Muscle of leg (tissue), 11 donors: Measurements from ENCODE around the gene BMAL1. TPM values are rescaled to one million over a fixed set of nuclear protein-coding genes. Genes with fewer than 3 reads are reported as not detected.

Experiments used
- DNase-seq: peaks from one replicate; pipeline ENCODE4 v3.0.0; 2013
- H3K27ac ChIP-seq: one replicate; pipeline ENCODE4 v1.5.1; 2013; ENCODE audit warnings: mild to moderate bottlenecking, low read length, control low read depth
- H3K27me3 ChIP-seq: one replicate; pipeline ENCODE4 v1.6.1; 2013; ENCODE audit warnings: low read length; ENCODE audit not compliant: control insufficient read depth, insufficient read depth
- H3K36me3 ChIP-seq: one replicate; pipeline ENCODE4 v1.6.1; 2013; ENCODE audit warnings: low read length; ENCODE audit not compliant: control insufficient read depth, insufficient read depth
- H3K4me1 ChIP-seq: one replicate; pipeline ENCODE4 v1.6.1; 2013; ENCODE audit warnings: low read length; ENCODE audit not compliant: control insufficient read depth, insufficient read depth
- H3K4me3 ChIP-seq: one replicate; pipeline ENCODE4 v1.5.1; 2013; ENCODE audit warnings: low read length, control low read depth
- H3K9me3 ChIP-seq: replicated peaks from 2 replicates; pipeline ENCODE4 v1.6.1; 2013; ENCODE audit warnings: low read depth, low read length; ENCODE audit not compliant: control insufficient read depth
- WGBS: methylation state at CpG from one replicate; pipeline ENCODE4 v1.1.5; 2013; ENCODE audit warnings: missing lambda C conversion rate; ENCODE audit not compliant: insufficient coverage; 5-methylcytosine and 5-hydroxymethylcytosine counted together
- polyA plus RNA-seq, 8 donors: library from polyadenylated mRNA; unstranded; fragments of 120-200 nt; gene quantifications; one replicate each; pipeline versions ENCODE4 v1.2.1 to v1.2.3, GENCODE V29; 2013; ENCODE audit warnings: inconsistent platforms in 1 of 8, low replicate concordance in 1 of 8; ENCODE audit not compliant: insufficient read length in 8 of 8, insufficient read depth in 1 of 8
- total RNA-seq: library from RNA; stranded (reverse); fragments of 120-200 nt; gene quantifications from one replicate; pipeline ENCODE4 v1.2.4, GENCODE V29; 2013

BMAL1 gene
- total and polyA plus RNA-seq, 9 donors, result 5.7 to 10.6 (median 6.9) TPM

GRCh38 chr11:13288375-13289029 lies 10.9 kb downstream of the BMAL1 start:
- no peak for DNase-seq
- H3K9me3 ChIP-seq, result no peaks in the 10 kb centered on the region
- H3K36me3 ChIP-seq, result no peaks in the 10 kb centered on the region
- WGBS, result 92% methylated on average over 2 of the region's 3 CpGs
- no peaks in the 10 kb centered on the region for H3K4me1 ChIP-seq
- peaks cover 7% of the 10 kb centered on the region for H3K27me3 ChIP-seq
- H3K27ac ChIP-seq, result no peak overlapping the region
- no peak overlapping the region for H3K4me3 ChIP-seq

DNA sequence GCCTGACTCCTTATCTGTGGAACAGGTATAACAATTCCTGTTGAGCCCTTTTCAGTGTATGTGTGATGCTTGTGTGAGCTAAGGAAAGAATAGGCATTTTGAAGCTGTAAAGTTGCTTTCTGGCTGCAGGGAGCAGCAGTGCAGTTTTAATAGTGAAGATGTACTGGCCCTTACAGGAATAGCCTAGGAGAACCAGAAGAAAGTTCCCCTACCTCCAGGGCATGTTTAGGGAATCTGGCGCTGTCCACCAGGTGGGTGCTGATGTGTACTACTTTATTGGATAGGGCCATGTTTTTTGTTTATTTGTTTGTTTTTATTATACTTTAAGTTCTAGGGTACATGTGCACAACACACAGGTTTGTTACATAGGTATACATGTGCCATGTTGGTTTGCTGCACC lies 11.5 kb downstream of the BMAL1 start:
- Histone ChIP-seq H3K27ac (no peak overlapping the region), H3K27me3 (peaks cover 5% of the 10 kb centered on the region), H3K36me3 (no peaks in the 10 kb centered on the region), H3K9me3 (no peaks in the 10 kb centered on the region), H3K4me1 (no peaks in the 10 kb centered on the region), H3K4me3 (no peak overlapping the region)
- no peak for DNase-seq
- no CpG with 5 or more reads among the region's 1 CpG for WGBS

- 97% methylated on average over 3 of the region's 5 CpGs for WGBS
- no peaks in the 10 kb centered on the region for H3K4me1 ChIP-seq
Observed at GRCh38 chr11:13290221-13290980, 12.8 kb downstream of the BMAL1 start.

DNA sequence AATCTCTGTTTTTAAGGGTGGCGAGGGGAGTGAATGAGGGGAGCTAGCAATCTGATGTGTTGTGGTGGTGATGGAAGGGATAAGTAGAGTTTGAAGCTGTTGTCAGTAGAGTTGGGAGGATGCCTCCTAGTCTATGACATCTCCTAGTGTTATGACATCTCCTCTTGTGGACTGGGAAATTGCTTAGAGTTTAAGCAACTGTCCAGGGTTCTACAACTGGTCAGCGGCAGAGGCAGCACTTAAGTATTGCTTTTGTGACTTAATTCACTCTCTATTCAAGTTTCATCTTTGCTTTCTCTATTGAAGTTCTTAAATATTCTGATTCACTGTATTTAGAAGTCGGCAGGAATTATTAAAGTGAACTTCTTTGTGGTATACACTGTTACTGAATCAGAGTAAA lies 13.8 kb downstream of the BMAL1 start:
- WGBS, result 70% methylated on average over 1 of the region's 3 CpGs
- Histone ChIP-seq H3K36me3 (no peaks in the 10 kb centered on the region), H3K27ac (no peak overlapping the region), H3K4me1 (no peaks in the 10 kb centered on the region), H3K27me3 (peaks cover 2% of the 10 kb centered on the region), H3K4me3 (no peak overlapping the region), H3K9me3 (no peaks in the 10 kb centered on the region)
- no peak for DNase-seq

More at GRCh38 chr11:13290221-13290980, 12.8 kb downstream of the BMAL1 start:
- Histone ChIP-seq H3K9me3 (no peaks in the 10 kb centered on the region), H3K36me3 (no peaks in the 10 kb centered on the region), H3K27ac (no peak overlapping the region), H3K4me3 (no peak overlapping the region), H3K27me3 (peaks cover 2% of the 10 kb centered on the region)
- no peak for DNase-seq

- peaks cover 2% of the 10 kb centered on the region for H3K27me3 ChIP-seq
- H3K27ac ChIP-seq, result no peak overlapping the region
- WGBS, result 75% methylated on average over 2 of the region's 3 CpGs
- no peaks in the 10 kb centered on the region for H3K36me3 ChIP-seq
- no peak overlapping the region for H3K4me3 ChIP-seq
- no peak for DNase-seq
- H3K9me3 ChIP-seq, result no peaks in the 10 kb centered on the region
- no peaks in the 10 kb centered on the region for H3K4me1 ChIP-seq
Observed at GRCh38 chr11:13291800-13292199, 14.2 kb downstream of the BMAL1 start.

DNA sequence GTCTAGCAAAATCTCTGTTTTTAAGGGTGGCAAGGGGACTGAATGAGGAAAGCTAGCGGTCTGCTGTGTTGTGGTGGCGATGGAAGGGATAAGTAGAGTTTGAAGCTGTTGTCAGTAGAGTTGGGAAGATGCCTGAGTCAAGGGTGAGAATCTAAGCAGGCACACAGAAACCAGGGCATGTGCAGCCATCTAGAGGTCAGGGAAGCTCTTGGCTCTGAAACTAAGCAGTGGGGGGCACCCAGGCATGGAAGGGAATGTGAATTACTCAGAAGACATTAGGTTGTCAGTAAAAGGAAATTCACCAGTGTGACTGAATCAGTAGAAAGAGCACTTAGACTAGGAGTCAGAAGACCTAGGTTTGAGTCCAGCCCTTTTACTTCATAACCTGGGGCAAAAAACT lies 15.4 kb downstream of the BMAL1 start:
- Histone ChIP-seq H3K27ac (no peak overlapping the region), H3K4me1 (no peaks in the 10 kb centered on the region), H3K36me3 (no peaks in the 10 kb centered on the region), H3K27me3 (peaks cover 2% of the 10 kb centered on the region), H3K9me3 (no peaks in the 10 kb centered on the region), H3K4me3 (no peak overlapping the region)
- 100% methylated on average over 2 of the region's 2 CpGs for WGBS
- no peak for DNase-seq

GRCh38 chr11:13294178-13294577 lies 16.6 kb downstream of the BMAL1 start:
- no peaks in the 10 kb centered on the region for H3K36me3 ChIP-seq
- H3K27me3 ChIP-seq, result peaks cover 2% of the 10 kb centered on the region
- no peak overlapping the region for H3K4me3 ChIP-seq
- no peaks in the 10 kb centered on the region for H3K9me3 ChIP-seq
- H3K4me1 ChIP-seq, result no peaks in the 10 kb centered on the region
- no peak overlapping the region for H3K27ac ChIP-seq
- WGBS, result no CpG with 5 or more reads among the region's 4 CpGs
- no peak for DNase-seq

DNA sequence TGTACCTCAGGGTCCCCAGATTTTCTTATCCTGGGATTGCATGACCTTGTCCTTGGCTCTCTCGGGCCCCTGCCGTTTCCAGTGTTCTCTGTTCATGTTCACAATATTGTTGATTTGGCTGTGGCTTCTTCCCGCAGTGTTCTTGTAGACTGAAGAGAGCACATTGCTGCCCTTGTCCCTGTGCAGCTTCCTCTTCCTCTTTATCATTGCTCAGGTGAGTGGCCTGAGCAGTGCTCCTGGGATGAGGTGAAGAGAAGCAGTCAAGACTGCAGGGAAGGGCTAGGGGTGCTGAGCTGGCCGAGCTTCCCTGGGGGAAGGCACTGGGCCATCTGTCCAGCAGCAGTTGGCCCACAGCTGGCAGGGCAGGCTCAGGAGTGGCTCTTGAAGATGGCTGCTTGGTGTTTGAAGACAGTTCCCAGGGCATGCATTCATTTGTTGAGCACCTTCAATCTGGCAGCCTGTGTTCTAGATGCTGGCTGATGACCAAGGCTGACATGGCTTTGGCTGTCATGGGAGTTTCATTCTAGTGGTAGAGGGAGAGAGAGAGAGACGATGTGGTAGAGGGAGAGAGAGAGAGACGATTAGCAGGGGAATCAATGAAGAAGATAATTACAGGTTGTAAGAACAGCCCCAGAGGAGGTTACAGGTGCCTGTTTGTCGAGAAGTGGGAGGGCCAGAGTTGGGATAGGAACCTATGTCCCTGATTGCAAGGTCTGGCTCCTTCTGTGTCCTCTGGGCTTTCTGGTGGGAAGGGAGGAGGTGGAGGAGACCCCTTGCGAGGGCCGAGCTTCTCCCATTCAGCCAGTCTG lies 17.4 kb downstream of the BMAL1 start:
- no peaks in the 10 kb centered on the region for H3K9me3 ChIP-seq
- no peak overlapping the region for H3K27ac ChIP-seq
- H3K4me1 ChIP-seq, result no peaks in the 10 kb centered on the region
- no peaks in the 10 kb centered on the region for H3K36me3 ChIP-seq
- peaks cover 2% of the 10 kb centered on the region for H3K27me3 ChIP-seq
- DNase-seq, result no peak
- WGBS, result 72% methylated on average over 8 of the region's 9 CpGs
- no peak overlapping the region for H3K4me3 ChIP-seq

GRCh38 chr11:13297308-13297916 lies 19.8 kb downstream of the BMAL1 start:
- no peaks in the 10 kb centered on the region for H3K4me1 ChIP-seq
- no peaks in the 10 kb centered on the region for H3K36me3 ChIP-seq
- H3K9me3 ChIP-seq, result no peaks in the 10 kb centered on the region
- peaks cover 2% of the 10 kb centered on the region for H3K27me3 ChIP-seq
- DNase-seq, result no peak
- WGBS, result 85% methylated on average over 4 of the region's 5 CpGs
- H3K4me3 ChIP-seq, result no peak overlapping the region
- no peak overlapping the region for H3K27ac ChIP-seq

- 61% methylated on average over 5 of the region's 5 CpGs for WGBS
Observed at GRCh38 chr11:13297917-13298356, 20.3 kb downstream of the BMAL1 start.

More at GRCh38 chr11:13297917-13298356, 20.3 kb downstream of the BMAL1 start:
- H3K4me3 ChIP-seq, result no peak overlapping the region
- no peak overlapping the region for H3K27ac ChIP-seq
- no peaks in the 10 kb centered on the region for H3K9me3 ChIP-seq
- H3K27me3 ChIP-seq, result peaks cover 2% of the 10 kb centered on the region
- DNase-seq, result no peak
- H3K36me3 ChIP-seq, result no peaks in the 10 kb centered on the region
- H3K4me1 ChIP-seq, result no peaks in the 10 kb centered on the region
